Mucosa of descending colon (tissue), 3 donors: ENCODE results near the gene SLC9A9. TPM values are rescaled to one million over a fixed set of nuclear protein-coding genes. Genes with fewer than 3 reads are reported as not detected.

ENCODE experiments used
- ATAC-seq: fragments of 200-7000 bp; cut with Tn5 transposase; one replicate; pipeline ENCODE4 v1.9.1; 2020; ENCODE audit warnings: mild to moderate bottlenecking, moderate library complexity
- DNase-seq, 3 donors: peaks; one replicate each; pipeline ENCODE4 v3.0.0-alpha.2; 2020
- H3K36me3 ChIP-seq: fragments of 200-600 bp; one replicate; pipeline ENCODE4 v1.8.0; 2021; ENCODE audit warnings: low read depth, mild to moderate bottlenecking
- H3K4me1 ChIP-seq: fragments of 200-600 bp; one replicate; pipeline ENCODE4 v1.8.0; 2021; ENCODE audit warnings: low read depth, mild to moderate bottlenecking
- H3K4me3 ChIP-seq: fragments of 200-600 bp; one replicate; pipeline ENCODE4 v1.8.0; 2021; ENCODE audit warnings: mild to moderate bottlenecking
- H3K9me3 ChIP-seq: fragments of 200-600 bp; one replicate; pipeline ENCODE4 v1.8.0; 2021; ENCODE audit warnings: mild to moderate bottlenecking
- intact Hi-C, 2 donors: fragments of 100-400 bp; cut with DNase I in 1 of 2; cut with micrococcal nuclease in 1 of 2; formaldehyde crosslinking; loops; one replicate each; pipeline versions ENCODE4 v1.11.0 to v1.11.1; 2022; cut with DNase I, micrococcal nuclease
- total RNA-seq, 3 donors: library from RNA; stranded (reverse); fragmentation: NEBNext Ultra II Directional in 2 of 3; extraction: Animal tissue kit (Norgen Biotek cat#: 25700) in 2 of 3; gene quantifications; one replicate each; pipeline versions ENCODE4 v1.2.1 to v1.2.4, GENCODE V29; 2021 to 2023
- TF ChIP-seq, protein P1 (sequence below): fragments of 200-600 bp; IDR thresholded peaks from one replicate; pipeline ENCODE4 v1.8.0; 2022; ENCODE audit warnings: antibody characterized with exemption, mild to moderate bottlenecking
- donor health status: DM: no; HTN: no; CAD: no; lungs with moderate emphysema.
- donor health status: DM: no; HTN: no; CAD: no.
- donor health status: DM: no; HTN: yes; CAD: no.

The SLC9A9 gene
- total RNA-seq, 3 donors from 2014 or later, result 3.2 to 18.2 (median 6.8) TPM

DNA sequence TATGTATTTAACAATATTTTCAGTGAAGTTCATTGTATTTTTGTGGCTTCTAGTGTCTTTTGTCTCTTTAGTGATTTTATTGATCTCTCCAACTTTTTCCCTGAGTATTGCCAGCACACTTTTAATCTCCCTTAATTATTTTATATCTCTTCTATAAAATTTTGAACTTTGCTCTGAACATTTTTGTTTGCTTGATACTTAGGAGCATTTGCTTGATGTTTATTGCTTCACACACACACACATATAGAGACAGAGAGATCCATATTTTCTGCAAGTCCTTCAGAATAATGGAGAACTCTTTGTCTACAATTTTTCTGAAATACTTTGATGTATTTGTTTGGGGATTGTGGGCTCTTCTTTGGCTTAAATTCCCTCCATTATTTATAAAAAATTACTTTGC lies 213.8 kb downstream of the SLC9A9 start:
- intact Hi-C loops, result no loop called here
- ATAC-seq (peak; percentile 76), DNase-seq (no peak)
- TF ChIP-seq, protein P1, sequence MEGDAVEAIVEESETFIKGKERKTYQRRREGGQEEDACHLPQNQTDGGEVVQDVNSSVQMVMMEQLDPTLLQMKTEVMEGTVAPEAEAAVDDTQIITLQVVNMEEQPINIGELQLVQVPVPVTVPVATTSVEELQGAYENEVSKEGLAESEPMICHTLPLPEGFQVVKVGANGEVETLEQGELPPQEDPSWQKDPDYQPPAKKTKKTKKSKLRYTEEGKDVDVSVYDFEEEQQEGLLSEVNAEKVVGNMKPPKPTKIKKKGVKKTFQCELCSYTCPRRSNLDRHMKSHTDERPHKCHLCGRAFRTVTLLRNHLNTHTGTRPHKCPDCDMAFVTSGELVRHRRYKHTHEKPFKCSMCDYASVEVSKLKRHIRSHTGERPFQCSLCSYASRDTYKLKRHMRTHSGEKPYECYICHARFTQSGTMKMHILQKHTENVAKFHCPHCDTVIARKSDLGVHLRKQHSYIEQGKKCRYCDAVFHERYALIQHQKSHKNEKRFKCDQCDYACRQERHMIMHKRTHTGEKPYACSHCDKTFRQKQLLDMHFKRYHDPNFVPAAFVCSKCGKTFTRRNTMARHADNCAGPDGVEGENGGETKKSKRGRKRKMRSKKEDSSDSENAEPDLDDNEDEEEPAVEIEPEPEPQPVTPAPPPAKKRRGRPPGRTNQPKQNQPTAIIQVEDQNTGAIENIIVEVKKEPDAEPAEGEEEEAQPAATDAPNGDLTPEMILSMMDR, result no peak
- H3K4me1 ChIP-seq, result peaks cover 6% of the 10 kb centered on the region
- H3K9me3 ChIP-seq, result peaks cover 9% of the 10 kb centered on the region
- H3K4me3 ChIP-seq, result no peak overlapping the region
- H3K36me3 ChIP-seq, result no peaks in the 10 kb centered on the region

DNA sequence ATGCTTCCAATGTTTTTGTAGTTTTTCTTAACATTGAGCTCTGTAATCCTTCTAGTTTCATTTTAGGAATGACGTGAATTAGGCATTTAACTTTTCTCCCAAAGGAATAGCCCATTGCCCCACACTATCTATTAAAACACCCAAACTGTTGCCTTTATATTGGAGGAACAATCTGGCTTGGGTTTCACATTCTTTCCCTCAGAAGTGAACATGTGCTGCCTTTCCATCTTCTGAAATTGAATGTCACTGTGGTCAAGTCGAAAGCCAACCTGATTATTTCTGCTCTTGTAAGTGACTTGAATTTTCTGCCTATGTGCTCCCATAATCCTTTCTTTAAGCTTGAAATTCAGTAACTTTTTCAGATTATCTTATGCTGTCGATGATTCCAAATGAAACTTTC lies 214.5 kb downstream of the SLC9A9 start:
- intact Hi-C loops, result no loop called here
- DNase-seq (no peak), ATAC-seq (no peak)

DNA sequence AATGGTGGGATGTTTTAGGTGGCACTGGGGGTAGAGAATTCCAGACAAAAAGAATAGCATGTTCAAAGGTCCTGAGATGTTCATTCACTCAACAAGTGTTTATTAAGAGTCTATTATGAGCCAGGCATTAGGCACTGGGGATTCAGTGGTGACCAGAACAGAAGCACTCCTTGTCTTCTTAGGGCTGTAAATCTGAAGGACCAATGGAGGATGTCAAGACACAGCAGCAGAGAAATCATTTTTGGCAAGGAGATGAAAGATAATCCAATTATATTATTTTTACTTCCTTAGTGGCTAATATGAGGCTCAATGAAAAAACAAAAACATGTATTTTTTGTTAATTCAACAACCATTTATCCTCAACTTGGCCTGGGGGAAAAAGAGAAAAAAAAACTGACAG lies 218.5 kb downstream of the SLC9A9 start:
- Histone ChIP-seq H3K4me1 (peaks cover 4% of the 10 kb centered on the region), H3K36me3 (no peaks in the 10 kb centered on the region), H3K4me3 (no peak overlapping the region), H3K9me3 (no peaks in the 10 kb centered on the region)
- ATAC-seq (no peak), DNase-seq (no peak)
- intact Hi-C loops, result no loop called here
- TF ChIP-seq, protein P1, result no peak

More for the DNA sequence above, 214.5 kb downstream of the SLC9A9 start:
- Histone ChIP-seq H3K36me3 (no peaks in the 10 kb centered on the region), H3K4me1 (peaks cover 6% of the 10 kb centered on the region), H3K9me3 (peaks cover 9% of the 10 kb centered on the region), H3K4me3 (no peak overlapping the region)
- TF ChIP-seq, protein P1, result no peak

DNA sequence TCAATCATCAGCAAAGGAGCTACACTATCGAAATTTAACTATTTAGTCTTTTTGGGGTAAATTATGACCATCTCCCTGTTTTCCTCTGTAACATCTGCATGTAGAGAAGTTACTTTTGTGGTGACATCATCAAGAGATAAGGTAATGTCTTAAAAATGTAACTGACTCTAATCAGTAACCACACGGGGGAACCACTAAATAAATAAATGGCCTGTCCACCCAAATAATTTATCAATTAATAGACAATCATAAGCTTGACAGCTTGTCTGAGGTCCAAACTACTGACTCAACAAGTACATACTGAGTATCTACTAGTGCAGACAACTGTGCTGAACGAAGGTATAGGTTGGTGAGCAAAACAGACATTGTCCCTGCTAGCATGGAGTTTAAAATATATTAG lies 219.3 kb downstream of the SLC9A9 start:
- TF ChIP-seq, protein P1, result no peak
- Histone ChIP-seq H3K4me1 (peaks cover 3% of the 10 kb centered on the region), H3K36me3 (no peaks in the 10 kb centered on the region), H3K9me3 (no peaks in the 10 kb centered on the region), H3K4me3 (no peak overlapping the region)
- DNase-seq (no peak), ATAC-seq (no peak)
- intact Hi-C loops, result no loop called here

DNA sequence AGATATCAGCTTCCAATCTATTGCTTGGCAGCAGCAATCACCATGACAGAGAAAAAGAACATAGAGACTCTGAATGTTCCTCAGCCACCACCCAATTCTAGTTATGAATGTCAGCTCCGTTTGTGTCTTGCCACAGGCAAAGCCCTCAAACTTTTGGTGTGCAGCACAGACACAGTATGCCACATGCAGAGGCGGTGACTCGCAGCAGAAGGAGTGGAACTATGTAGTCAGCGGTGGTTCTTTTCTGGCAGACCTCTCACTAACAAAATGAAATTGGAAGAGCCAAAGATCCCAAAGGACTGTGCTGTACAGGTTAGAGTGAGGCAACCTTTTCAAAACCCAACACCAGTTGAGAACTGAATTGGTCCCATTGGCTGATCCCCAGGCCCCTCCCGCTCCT lies 220.9 kb downstream of the SLC9A9 start:
- TF ChIP-seq, protein P1, result no peak
- no peaks in the 10 kb centered on the region for H3K9me3 ChIP-seq
- no peaks in the 10 kb centered on the region for H3K4me1 ChIP-seq
- intact Hi-C loops, result no loop called here
- ATAC-seq, result no peak
- no peaks in the 10 kb centered on the region for H3K36me3 ChIP-seq
- H3K4me3 ChIP-seq, result no peak overlapping the region
- no peak for DNase-seq

DNA sequence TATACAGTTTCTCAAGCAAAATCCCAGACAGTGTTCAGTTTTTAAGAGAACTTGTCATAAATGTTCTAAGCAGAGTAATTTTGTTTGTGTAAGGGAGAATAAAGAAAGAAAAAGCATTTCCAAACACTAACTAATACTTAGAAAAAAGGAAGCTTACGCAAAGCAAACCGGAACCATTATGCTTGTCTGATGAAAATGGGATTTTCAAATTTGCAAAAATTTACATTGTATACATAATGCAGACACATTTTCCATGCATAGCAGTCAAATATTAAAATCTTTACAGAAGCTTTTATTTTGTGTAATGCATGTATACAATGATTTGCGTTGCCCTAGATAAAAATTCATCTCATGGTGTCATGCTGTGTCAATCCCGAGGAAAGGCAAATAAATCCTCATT lies 229.0 kb downstream of the SLC9A9 start:
- H3K4me1 ChIP-seq, result no peaks in the 10 kb centered on the region
- no peak overlapping the region for H3K4me3 ChIP-seq
- no peaks in the 10 kb centered on the region for H3K9me3 ChIP-seq
- ATAC-seq, result no peak
- TF ChIP-seq, protein P1, result no peak
- intact Hi-C loops, result no loop called here
- H3K36me3 ChIP-seq, result no peaks in the 10 kb centered on the region
- no peak for DNase-seq
